Hair follicular keratinocyte (primary cell): Measurements from ENCODE around the gene KCNIP2. TPM values are rescaled to one million over a fixed set of nuclear protein-coding genes. Genes with fewer than 3 reads are reported as not detected.

Experiments used
- total RNA-seq: library from RNA; depleted of rRNA; stranded (reverse); fragments of >200 nt; gene quantifications from 2 replicates; pipeline ENCODE4 v1.2.3, GENCODE V29; 2015

KCNIP2 gene
- total RNA-seq, result not detected in 2 replicates

GRCh38 chr10:101843032-101844021 lies at the start of gene KCNIP2:
KCNIP2 (minus strand) TSS chr10:101843800; CDS start chr10:101843568, 232 bp downstream.

GRCh38 chr10:101818119-101818871 lies 25.3 kb downstream of the KCNIP2 start, which contains the start of gene OGA:
OGA (minus strand) TSS chr10:101818444; CDS start chr10:101818022, 422 bp downstream.

GRCh38 chr10:101782811-101783735 lies 60.5 kb downstream of the KCNIP2 start, which contains the start of gene NPM3:
NPM3 (minus strand) TSS chr10:101783446; CDS start chr10:101783390, 56 bp downstream.

Other genes with a start within 250 kb of the KCNIP2 start
- 14.4 and 16.2 TPM in 2 replicates for gene FBXW4, start 148.6 kb downstream of the KCNIP2 start, total RNA-seq
- gene FGF8, start 67.7 kb downstream of the KCNIP2 start, total RNA-seq, result not detected in 2 replicates
- 187 and 357 TPM in 2 replicates for gene NPM3, start 60.4 kb downstream of the KCNIP2 start, total RNA-seq
- gene OGA, start 25.4 kb downstream of the KCNIP2 start, total RNA-seq, result 40.7 and 62.8 TPM in 2 replicates
- gene ARMH3, start 212.4 kb upstream of the KCNIP2 start, total RNA-seq, result 6.3 and 8.4 TPM in 2 replicates
- gene HPS6, start 221.5 kb upstream of the KCNIP2 start, total RNA-seq, result 37.9 and 48.1 TPM in 2 replicates